Measurements from ENCODE around the gene ACTR2. TPM values are rescaled to one million over a fixed set of nuclear protein-coding genes. Genes with fewer than 3 reads are reported as not detected.

The ACTR2 gene
- total RNA-seq, 2 donors from 2014 or later: 218 to 220 TPM

Other genes with a start within 250 kb of the ACTR2 start
- 10 to 100 TPM; 13.9 to 16.4 TPM for gene SLC1A4, start 238.4 kb upstream of the ACTR2 start, total RNA-seq
- gene CEP68, start 171.4 kb upstream of the ACTR2 start, total RNA-seq: 10 to 100 TPM; 16.2 to 20.3 TPM
- gene RAB1A, start 97.7 kb upstream of the ACTR2 start, total RNA-seq: 100 to 1,000 TPM; 138 to 146 TPM
- gene SPRED2, start 204.8 kb downstream of the ACTR2 start, total RNA-seq: 10 to 100 TPM; 21.9 to 28.3 TPM

Measured in posterior vena cava (tissue), 2 donors.